HL-60 (cell line): ENCODE measurements around the gene KCNQ1OT1.

Source experiments
- DNase-seq, 2 experiments: peaks; one replicate each; pipeline ENCODE4 v3.0.0-alpha.2; 2010 to 2020; ENCODE audit warnings: low read depth in 1 of 2, low spot score in 1 of 2
- H3K27ac ChIP-seq: fragments of 250-450 bp; sonication (Bioruptor Pico); replicated peaks from 2 replicates; pipeline ENCODE4 v1.5.1; 2020; ENCODE audit warnings: mild to moderate bottlenecking, moderate library complexity
- H3K27me3 ChIP-seq: fragments of 250-450 bp; sonication (Bioruptor Pico); 2 replicates; pipeline ENCODE4 v1.5.1; 2021; ENCODE audit warnings: mild to moderate bottlenecking, moderate library complexity; ENCODE audit not compliant: insufficient read depth, poor library complexity, severe bottlenecking
- H3K4me3 ChIP-seq: replicated peaks from 2 replicates; pipeline ENCODE4 v1.5.1; 2011; ENCODE audit warnings: mild to moderate bottlenecking, control low read depth, low read length; ENCODE audit not compliant: insufficient read depth
- GABPA ChIP-seq: IDR thresholded peaks from 2 replicates; pipeline ENCODE4 v1.6.1; 2012; ENCODE audit warnings: low read depth
- POLR2AphosphoS5 ChIP-seq: IDR thresholded peaks from 2 replicates; pipeline ENCODE4 v1.6.1; 2012; ENCODE audit warnings: low read depth
- SPI1 ChIP-seq: IDR thresholded peaks from 2 replicates; pipeline ENCODE4 v1.6.1; 2012; ENCODE audit warnings: low read depth, mild to moderate bottlenecking, borderline replicate concordance
- TF ChIP-seq, protein P1 (sequence below): IDR thresholded peaks from 2 replicates; pipeline ENCODE4 v1.6.1; 2012; ENCODE audit warnings: low read depth; ENCODE audit not compliant: insufficient replicate concordance
- TF ChIP-seq, protein P2 (sequence below): IDR thresholded peaks from one replicate; pipeline ENCODE4 v1.5.1; 2011; ENCODE audit warnings: low read length, control low read depth, inconsistent platforms; ENCODE audit not compliant: insufficient read depth

Gene KCNQ1OT1

DNA sequence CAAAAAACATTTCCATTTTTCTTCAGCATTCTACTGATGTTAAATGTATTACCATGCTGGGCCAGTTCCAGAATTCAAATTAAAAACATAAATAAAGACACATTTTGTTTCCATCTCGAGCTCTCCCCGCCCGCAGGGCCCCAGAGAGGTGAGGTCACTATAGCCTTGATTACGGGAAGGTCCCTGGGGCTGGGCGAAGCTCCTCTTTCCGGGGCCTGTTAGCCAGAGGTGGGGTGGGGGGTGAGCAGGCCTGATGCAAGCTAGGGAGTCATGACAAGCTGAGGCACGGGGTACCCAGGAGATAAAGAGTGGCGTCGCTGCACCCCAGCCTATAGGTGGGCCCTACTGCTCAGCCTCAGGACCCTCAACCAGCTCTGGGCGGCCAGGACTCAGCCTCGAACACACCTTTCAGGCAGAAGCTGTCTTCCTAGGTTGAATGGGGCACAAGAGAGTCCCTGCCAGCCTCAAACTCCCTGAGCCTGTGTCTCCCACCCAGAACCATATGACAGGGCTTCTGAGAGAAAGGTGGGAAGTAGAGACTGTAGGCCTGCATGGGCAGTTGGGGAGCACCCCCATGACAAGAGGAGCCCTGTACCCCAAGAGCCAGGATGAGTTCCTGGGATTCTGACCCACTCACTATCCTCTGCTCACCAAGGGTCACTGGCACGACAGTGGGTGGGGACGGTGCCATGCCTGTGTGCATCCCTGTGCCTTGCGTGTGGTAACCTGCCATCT, 34.8 kb downstream of the KCNQ1OT1 start:
- Histone ChIP-seq H3K27ac (no peak overlapping the region), H3K27me3 (no peaks in the 10 kb centered on the region), H3K4me3 (no peak overlapping the region)
- DNase-seq = no peak
- TF ChIP-seq GABPA (no peak), SPI1 (no peak), POLR2AphosphoS5 (no peak)
- TF ChIP-seq, protein P1, sequence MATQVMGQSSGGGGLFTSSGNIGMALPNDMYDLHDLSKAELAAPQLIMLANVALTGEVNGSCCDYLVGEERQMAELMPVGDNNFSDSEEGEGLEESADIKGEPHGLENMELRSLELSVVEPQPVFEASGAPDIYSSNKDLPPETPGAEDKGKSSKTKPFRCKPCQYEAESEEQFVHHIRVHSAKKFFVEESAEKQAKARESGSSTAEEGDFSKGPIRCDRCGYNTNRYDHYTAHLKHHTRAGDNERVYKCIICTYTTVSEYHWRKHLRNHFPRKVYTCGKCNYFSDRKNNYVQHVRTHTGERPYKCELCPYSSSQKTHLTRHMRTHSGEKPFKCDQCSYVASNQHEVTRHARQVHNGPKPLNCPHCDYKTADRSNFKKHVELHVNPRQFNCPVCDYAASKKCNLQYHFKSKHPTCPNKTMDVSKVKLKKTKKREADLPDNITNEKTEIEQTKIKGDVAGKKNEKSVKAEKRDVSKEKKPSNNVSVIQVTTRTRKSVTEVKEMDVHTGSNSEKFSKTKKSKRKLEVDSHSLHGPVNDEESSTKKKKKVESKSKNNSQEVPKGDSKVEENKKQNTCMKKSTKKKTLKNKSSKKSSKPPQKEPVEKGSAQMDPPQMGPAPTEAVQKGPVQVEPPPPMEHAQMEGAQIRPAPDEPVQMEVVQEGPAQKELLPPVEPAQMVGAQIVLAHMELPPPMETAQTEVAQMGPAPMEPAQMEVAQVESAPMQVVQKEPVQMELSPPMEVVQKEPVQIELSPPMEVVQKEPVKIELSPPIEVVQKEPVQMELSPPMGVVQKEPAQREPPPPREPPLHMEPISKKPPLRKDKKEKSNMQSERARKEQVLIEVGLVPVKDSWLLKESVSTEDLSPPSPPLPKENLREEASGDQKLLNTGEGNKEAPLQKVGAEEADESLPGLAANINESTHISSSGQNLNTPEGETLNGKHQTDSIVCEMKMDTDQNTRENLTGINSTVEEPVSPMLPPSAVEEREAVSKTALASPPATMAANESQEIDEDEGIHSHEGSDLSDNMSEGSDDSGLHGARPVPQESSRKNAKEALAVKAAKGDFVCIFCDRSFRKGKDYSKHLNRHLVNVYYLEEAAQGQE = no peak
- TF ChIP-seq, protein P2, sequence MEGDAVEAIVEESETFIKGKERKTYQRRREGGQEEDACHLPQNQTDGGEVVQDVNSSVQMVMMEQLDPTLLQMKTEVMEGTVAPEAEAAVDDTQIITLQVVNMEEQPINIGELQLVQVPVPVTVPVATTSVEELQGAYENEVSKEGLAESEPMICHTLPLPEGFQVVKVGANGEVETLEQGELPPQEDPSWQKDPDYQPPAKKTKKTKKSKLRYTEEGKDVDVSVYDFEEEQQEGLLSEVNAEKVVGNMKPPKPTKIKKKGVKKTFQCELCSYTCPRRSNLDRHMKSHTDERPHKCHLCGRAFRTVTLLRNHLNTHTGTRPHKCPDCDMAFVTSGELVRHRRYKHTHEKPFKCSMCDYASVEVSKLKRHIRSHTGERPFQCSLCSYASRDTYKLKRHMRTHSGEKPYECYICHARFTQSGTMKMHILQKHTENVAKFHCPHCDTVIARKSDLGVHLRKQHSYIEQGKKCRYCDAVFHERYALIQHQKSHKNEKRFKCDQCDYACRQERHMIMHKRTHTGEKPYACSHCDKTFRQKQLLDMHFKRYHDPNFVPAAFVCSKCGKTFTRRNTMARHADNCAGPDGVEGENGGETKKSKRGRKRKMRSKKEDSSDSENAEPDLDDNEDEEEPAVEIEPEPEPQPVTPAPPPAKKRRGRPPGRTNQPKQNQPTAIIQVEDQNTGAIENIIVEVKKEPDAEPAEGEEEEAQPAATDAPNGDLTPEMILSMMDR = no peak

DNA sequence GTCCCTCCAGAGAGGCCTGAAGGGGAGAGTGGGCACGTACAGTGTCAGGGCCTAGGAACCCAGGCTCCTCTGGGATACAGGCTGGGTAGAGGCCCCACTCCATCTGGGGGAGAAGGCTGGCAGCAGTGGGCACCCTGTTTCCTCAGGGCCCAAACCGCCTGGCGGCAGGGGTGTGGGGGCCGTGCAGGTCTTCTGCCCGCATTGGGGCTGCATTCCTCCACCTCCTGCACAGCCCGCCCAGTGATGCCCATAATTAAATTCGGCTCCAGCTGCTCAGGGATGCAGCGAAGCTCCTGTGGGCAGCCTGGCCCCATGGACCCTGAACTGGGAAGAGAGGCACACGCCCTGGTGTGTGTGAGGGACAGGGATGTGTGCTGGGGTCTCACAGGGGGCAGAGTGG, 35.4 kb downstream of the KCNQ1OT1 start:
- TF ChIP-seq, protein P2 = no peak
- no peak for TF ChIP-seq GABPA
- TF ChIP-seq, protein P1 = no peak
- TF ChIP-seq SPI1 = no peak
- no peak overlapping the region for H3K27ac ChIP-seq
- no peak for DNase-seq
- no peaks in the 10 kb centered on the region for H3K27me3 ChIP-seq
- H3K4me3 ChIP-seq = no peak overlapping the region

DNA sequence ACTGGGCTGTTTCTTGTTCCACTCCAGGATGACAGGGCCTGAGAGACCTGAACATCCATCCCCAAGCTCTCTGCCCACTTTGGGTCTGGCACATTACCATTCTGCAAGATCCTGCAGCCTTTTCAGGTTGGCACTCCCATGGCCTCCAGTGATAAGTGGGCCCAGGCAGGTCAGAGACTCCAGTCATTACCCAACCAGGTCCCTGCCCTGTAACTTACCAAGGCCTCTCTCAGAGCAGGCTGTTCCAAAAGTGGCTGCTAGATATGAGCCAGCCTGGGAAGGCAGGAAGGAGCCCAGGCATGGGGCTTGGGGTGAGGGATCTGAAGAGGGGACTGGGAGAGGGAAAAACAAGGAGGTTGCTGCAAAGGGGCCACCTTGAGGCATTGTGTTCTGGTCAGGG, 35.9 kb downstream of the KCNQ1OT1 start:
- H3K27me3 ChIP-seq = no peaks in the 10 kb centered on the region
- H3K4me3 ChIP-seq = no peak overlapping the region
- TF ChIP-seq SPI1 (no peak), GABPA (no peak), POLR2AphosphoS5 (no peak)
- TF ChIP-seq, protein P2 = no peak
- TF ChIP-seq, protein P1 = no peak
- no peak for DNase-seq
- no peak overlapping the region for H3K27ac ChIP-seq
